Karpas-422 (cell line): Measurements from ENCODE around the gene GDPD2. TPM values are rescaled to one million over a fixed set of nuclear protein-coding genes. Genes with fewer than 3 reads are reported as not detected.

Source experiments
- DNase-seq: peaks from one replicate; pipeline ENCODE4 v3.0.0-alpha.2; 2015
- H2AFZ ChIP-seq: fragments of 200-600 bp; sonication (generic); 2 replicates; pipeline ENCODE4 v1.6.1; 2014; ENCODE audit warnings: antibody characterized with exemption, low read length, mixed read lengths
- H3K27ac ChIP-seq: fragments of 200-600 bp; sonication (generic); 2 replicates; pipeline ENCODE4 v1.5.1; 2014; ENCODE audit warnings: mild to moderate bottlenecking, low read length, moderate library complexity
- H3K27me3 ChIP-seq: fragments of 200-600 bp; sonication (generic); 2 replicates; pipeline ENCODE4 v1.6.1; 2014; ENCODE audit warnings: low read length, mixed read lengths
- H3K36me3 ChIP-seq: fragments of 200-600 bp; sonication (generic); 2 replicates; pipeline ENCODE4 v1.6.1; 2014; ENCODE audit warnings: low read length, mixed read lengths; ENCODE audit not compliant: insufficient read depth
- H3K4me1 ChIP-seq: fragments of 200-600 bp; sonication (generic); 2 replicates; pipeline ENCODE4 v1.6.1; 2014; ENCODE audit warnings: mild to moderate bottlenecking, low read length, mixed read lengths
- H3K4me2 ChIP-seq: fragments of 200-600 bp; sonication (generic); 2 replicates; pipeline ENCODE4 v1.6.1; 2014; ENCODE audit warnings: low read length, low read depth, mild to moderate bottlenecking; ENCODE audit not compliant: poor library complexity, severe bottlenecking
- H3K4me3 ChIP-seq: fragments of 200-600 bp; sonication (generic); 2 replicates; pipeline ENCODE4 v1.5.1; 2014; ENCODE audit warnings: mild to moderate bottlenecking, antibody characterized with exemption, low read length, mixed read lengths
- H3K79me2 ChIP-seq: fragments of 200-600 bp; sonication (generic); 2 replicates; pipeline ENCODE4 v1.6.1; 2014; ENCODE audit warnings: mild to moderate bottlenecking, low read length, mixed read lengths
- H3K9ac ChIP-seq: fragments of 200-600 bp; sonication (generic); 2 replicates; pipeline ENCODE4 v1.6.0; 2014; ENCODE audit warnings: low read length
- H3K9me2 ChIP-seq: fragments of 200-600 bp; sonication (generic), shearing (Covaris generic); replicated peaks from 2 replicates; pipeline ENCODE4 v1.6.0; 2014; ENCODE audit warnings: mild to moderate bottlenecking, low read length, moderate library complexity; ENCODE audit not compliant: insufficient read depth
- H3K9me3 ChIP-seq: fragments of 300-700, 200-600 bp; sonication (generic); 2 replicates; pipeline ENCODE4 v1.6.1; 2014; ENCODE audit warnings: low read length, mixed read lengths
- H4K20me1 ChIP-seq: fragments of 200-600 bp; sonication (generic); 2 replicates; pipeline ENCODE4 v1.6.1; 2014; ENCODE audit warnings: mild to moderate bottlenecking, antibody characterized with exemption, low read length, low read depth; ENCODE audit not compliant: insufficient read depth
- total RNA-seq: library from RNA; depleted of rRNA; stranded (reverse); fragments of >200 nt; shearing (Covaris generic); gene quantifications from 2 replicates; pipeline ENCODE4 v1.2.3, GENCODE V29; 2014; ENCODE audit warnings: low replicate concordance

GDPD2 gene
- total RNA-seq, 1 experiment from 2014 or later: not detected

DNA sequence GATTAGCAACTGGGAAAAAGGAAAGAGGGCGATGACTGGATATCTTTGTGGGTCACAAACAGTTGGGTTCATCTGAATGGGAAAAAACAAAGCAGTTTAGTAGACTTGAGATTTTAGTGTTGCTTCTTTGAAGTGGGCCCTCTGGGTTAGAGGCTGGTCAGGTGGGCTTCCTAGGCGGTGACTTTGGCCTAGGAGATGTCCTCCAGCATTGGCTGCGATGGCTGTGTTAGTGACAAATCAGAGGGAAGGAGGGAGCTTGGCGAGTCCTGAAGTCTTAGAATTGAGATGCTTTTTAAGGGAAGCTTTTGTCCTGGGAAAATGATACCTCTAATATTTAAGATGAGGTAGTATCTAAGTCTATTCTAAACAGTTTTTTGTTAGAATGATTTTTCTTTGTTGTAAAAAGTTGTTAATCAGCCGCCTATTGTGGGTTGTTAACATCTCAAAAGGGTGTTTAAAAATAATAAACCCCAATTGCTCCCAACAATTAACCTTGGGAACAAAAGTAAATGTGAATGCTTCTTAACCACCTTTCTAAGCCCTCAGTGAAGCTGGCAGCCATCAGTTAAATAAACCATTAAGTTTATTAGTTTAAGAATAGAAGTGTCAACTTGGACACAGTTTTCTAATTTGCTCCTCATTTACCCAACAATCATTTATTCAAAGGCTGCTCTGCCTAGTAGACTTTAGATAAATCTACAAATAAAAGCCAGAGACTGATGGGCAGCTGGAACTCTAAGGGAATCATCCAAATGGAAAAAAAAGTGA, 53.2 kb downstream of the GDPD2 start:
- no peak overlapping the region for H3K4me2 ChIP-seq
- no peaks in the 10 kb centered on the region for H3K79me2 ChIP-seq
- no peak overlapping the region for H3K4me3 ChIP-seq
- no peaks in the 10 kb centered on the region for H3K9me3 ChIP-seq
- no peak overlapping the region for H2AFZ ChIP-seq
- no peak for DNase-seq
- peaks cover 6% of the 10 kb centered on the region for H3K4me1 ChIP-seq
- H3K27ac ChIP-seq: no peak overlapping the region
- no peak overlapping the region for H3K9ac ChIP-seq
- no peaks in the 10 kb centered on the region for H3K36me3 ChIP-seq
- no peaks in the 10 kb centered on the region for H3K27me3 ChIP-seq
- no peaks in the 10 kb centered on the region for H4K20me1 ChIP-seq
- H3K9me2 ChIP-seq: no peaks in the 10 kb centered on the region

DNA sequence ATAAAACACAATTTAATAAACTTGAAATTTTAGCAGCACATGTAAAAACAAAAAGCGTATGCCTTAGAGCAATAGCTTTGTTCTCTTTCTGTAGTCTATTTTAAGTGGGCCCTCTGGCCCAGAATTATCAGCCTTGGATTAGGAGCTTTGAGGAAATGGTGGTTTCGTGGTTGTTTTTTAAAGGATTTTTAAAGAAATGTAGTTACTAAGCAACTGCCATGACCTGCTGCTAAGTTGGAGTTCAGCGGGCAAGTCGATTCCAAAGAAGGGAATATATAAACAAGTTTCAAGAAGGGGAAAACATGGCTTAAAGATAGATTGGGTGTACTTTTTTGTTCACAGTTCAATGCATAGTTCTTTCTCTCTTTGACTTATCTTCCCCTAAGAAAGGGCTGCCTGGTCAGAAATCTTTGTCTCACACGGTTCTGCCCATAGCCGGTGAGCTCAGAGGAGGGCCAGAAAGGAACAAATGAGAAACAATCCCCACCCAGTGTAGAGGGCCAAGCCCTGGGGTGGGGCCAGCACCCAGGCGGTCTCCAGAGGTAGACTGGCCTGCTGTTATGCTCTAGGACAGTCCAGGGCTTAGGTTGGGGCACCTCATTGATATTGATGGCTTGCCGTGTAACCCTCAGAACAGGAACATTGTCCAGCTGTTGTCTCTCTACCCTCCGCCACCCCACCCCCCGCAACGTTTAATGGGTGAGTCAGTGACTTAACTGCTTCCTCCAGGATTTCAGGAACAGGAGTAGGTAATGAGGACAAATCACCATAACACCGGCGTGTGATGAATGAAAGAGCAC, 54.0 kb downstream of the GDPD2 start:
- no peak overlapping the region for H3K9ac ChIP-seq
- H4K20me1 ChIP-seq: no peaks in the 10 kb centered on the region
- H3K27ac ChIP-seq: no peak overlapping the region
- no peaks in the 10 kb centered on the region for H3K9me2 ChIP-seq
- no peak overlapping the region for H2AFZ ChIP-seq
- no peaks in the 10 kb centered on the region for H3K36me3 ChIP-seq
- no peaks in the 10 kb centered on the region for H3K9me3 ChIP-seq
- H3K4me2 ChIP-seq: no peak overlapping the region
- H3K4me3 ChIP-seq: no peak overlapping the region
- H3K27me3 ChIP-seq: no peaks in the 10 kb centered on the region
- no peaks in the 10 kb centered on the region for H3K79me2 ChIP-seq
- peaks cover 6% of the 10 kb centered on the region for H3K4me1 ChIP-seq
- no peak for DNase-seq

- Histone ChIP-seq H3K36me3 (no peaks in the 10 kb centered on the region), H3K9ac (no peak overlapping the region), H3K9me3 (no peaks in the 10 kb centered on the region), H3K79me2 (no peaks in the 10 kb centered on the region), H3K9me2 (no peaks in the 10 kb centered on the region), H2AFZ (no peak overlapping the region), H3K4me1 (peaks cover 6% of the 10 kb centered on the region), H3K27me3 (no peaks in the 10 kb centered on the region), H3K4me3 (no peak overlapping the region), H3K4me2 (no peak overlapping the region), H3K27ac (no peak overlapping the region), H4K20me1 (no peaks in the 10 kb centered on the region)
- DNase-seq: no peak
Measured at GRCh38 chrX:70477734-70478075, 54.6 kb downstream of the GDPD2 start.

- DNase-seq: no peak
- H3K9ac ChIP-seq: no peak overlapping the region
- no peaks in the 10 kb centered on the region for H3K9me2 ChIP-seq
Measured at GRCh38 chrX:70478526-70479245, 55.6 kb downstream of the GDPD2 start.

DNA sequence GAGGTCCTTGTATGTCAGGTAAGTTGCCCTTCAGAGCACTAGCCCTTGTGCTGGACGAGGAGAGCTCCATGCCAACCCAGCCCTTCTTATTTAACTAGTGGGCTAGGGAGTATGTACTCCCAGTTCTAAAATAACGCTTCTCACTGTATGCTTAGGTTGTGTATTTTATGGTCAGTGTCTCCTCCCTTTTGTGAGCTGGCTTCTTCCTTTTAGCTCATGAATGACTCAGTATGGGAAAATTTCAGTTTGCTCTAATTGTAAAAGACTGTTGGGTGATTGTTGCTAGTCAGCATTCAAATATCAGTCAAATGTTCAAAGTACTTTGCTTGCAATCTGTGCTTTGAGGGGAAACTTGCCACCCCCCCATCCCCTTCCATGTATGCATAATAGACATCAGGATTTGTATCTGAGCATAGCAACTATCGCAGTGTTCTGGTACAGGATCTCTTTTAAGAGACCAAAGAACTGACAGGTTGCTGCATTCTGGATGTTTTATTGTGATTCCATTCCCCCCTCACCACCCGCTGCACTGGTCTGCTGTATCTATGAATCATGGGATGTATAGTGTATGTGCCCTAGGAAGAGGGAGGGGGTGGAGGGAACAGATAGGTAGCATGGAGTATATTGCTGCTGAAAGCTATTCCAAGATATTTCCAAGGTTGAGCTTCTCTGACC, 56.3 kb downstream of the GDPD2 start:
- no peak overlapping the region for H2AFZ ChIP-seq
- no peaks in the 10 kb centered on the region for H3K9me2 ChIP-seq
- H4K20me1 ChIP-seq: no peaks in the 10 kb centered on the region
- no peaks in the 10 kb centered on the region for H3K36me3 ChIP-seq
- H3K4me3 ChIP-seq: no peak overlapping the region
- H3K4me1 ChIP-seq: peaks cover 6% of the 10 kb centered on the region
- H3K27me3 ChIP-seq: no peaks in the 10 kb centered on the region
- H3K79me2 ChIP-seq: no peaks in the 10 kb centered on the region
- no peak for DNase-seq
- no peaks in the 10 kb centered on the region for H3K9me3 ChIP-seq
- H3K9ac ChIP-seq: no peak overlapping the region
- no peak overlapping the region for H3K27ac ChIP-seq
- H3K4me2 ChIP-seq: no peak overlapping the region

More at GRCh38 chrX:70478526-70479245, 55.6 kb downstream of the GDPD2 start:
- Histone ChIP-seq H2AFZ (no peak overlapping the region), H3K27me3 (no peaks in the 10 kb centered on the region), H3K27ac (no peak overlapping the region), H3K4me2 (no peak overlapping the region), H3K9me3 (no peaks in the 10 kb centered on the region), H3K4me1 (peaks cover 6% of the 10 kb centered on the region), H3K36me3 (no peaks in the 10 kb centered on the region), H4K20me1 (no peaks in the 10 kb centered on the region), H3K79me2 (no peaks in the 10 kb centered on the region), H3K4me3 (no peak overlapping the region)

GRCh38 chrX:70479922-70480659, 57.0 kb downstream of the GDPD2 start:
- Histone ChIP-seq H3K27ac (no peak overlapping the region), H3K36me3 (no peaks in the 10 kb centered on the region), H3K4me2 (no peak overlapping the region), H3K27me3 (no peaks in the 10 kb centered on the region), H4K20me1 (no peaks in the 10 kb centered on the region), H3K4me3 (no peak overlapping the region), H3K79me2 (no peaks in the 10 kb centered on the region), H3K9ac (no peak overlapping the region), H3K4me1 (no peaks in the 10 kb centered on the region; the same call in 1 of the 2 replicates), H2AFZ (no peak overlapping the region), H3K9me3 (no peaks in the 10 kb centered on the region), H3K9me2 (no peaks in the 10 kb centered on the region)
- no peak for DNase-seq

DNA sequence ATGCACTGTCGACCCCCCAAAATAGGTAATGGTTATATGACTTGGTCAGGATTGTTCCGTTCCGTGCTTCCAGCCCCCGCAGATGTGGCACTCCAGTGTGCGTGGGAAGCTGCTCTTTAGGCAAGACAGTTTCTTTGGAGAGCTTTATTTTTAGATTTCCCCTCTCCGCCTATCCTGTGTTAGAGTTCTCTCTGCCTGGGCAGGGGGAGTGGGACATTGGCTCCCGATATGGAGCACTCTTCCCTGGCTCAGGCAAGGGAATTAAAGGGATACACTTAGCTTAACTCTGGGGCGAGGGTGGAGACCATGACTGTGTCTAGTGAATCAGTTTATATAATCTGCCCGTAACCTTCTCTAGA, 57.5 kb downstream of the GDPD2 start:
- DNase-seq: no peak
- Histone ChIP-seq H3K9ac (no peak overlapping the region), H3K4me1 (no peaks in the 10 kb centered on the region), H3K4me2 (no peak overlapping the region), H3K9me2 (no peaks in the 10 kb centered on the region), H3K79me2 (no peaks in the 10 kb centered on the region), H4K20me1 (no peaks in the 10 kb centered on the region), H3K9me3 (no peaks in the 10 kb centered on the region), H3K4me3 (no peak overlapping the region), H3K27ac (no peak overlapping the region), H2AFZ (no peak overlapping the region), H3K36me3 (no peaks in the 10 kb centered on the region), H3K27me3 (no peaks in the 10 kb centered on the region)
